A673 (cell line): ENCODE data around the gene DRD1. TPM values are rescaled to one million over a fixed set of nuclear protein-coding genes. Genes with fewer than 3 reads are reported as not detected.
"Not testable (repeated sequence)": the region's sequence is repeated elsewhere in the genome, so short reads cannot be mapped to it uniquely, and the experiment has no call there.

ENCODE experiments used
- BruUV-seq: library from RNA; stranded (reverse); fragments of 400-500 nt; replicated peaks from 2 replicates; lab custom pipeline; 2021; lab: Mats Ljungman, UMichigan
- CTCF ChIA-PET: fragments of 300-600 bp; sonication (Branson Sonifier 250); formaldehyde crosslinking; loops from one replicate; lab custom pipeline; 2022; ENCODE audit warnings: antibody characterized with exemption; lab: Charles Lee
- POLR2A ChIA-PET: fragments of 300-600 bp; sonication (Branson Sonifier 250); formaldehyde crosslinking; loops from one replicate; lab custom pipeline; 2022; ENCODE audit warnings: antibody characterized with exemption; ENCODE audit not compliant: low non-redundant PET; lab: Charles Lee
- DNase-seq: peaks from one replicate; pipeline ENCODE4 v3.0.0-alpha.2; 2015; ENCODE audit warnings: low spot score
- H3K27ac ChIP-seq: fragments of 200-600 bp; sonication (generic); 2 replicates; pipeline ENCODE4 v1.5.1; 2016; ENCODE audit warnings: mixed run types, low read depth, mild to moderate bottlenecking, mixed read lengths, antibody characterized with exemption, low read length; ENCODE audit not compliant: poor library complexity, severe bottlenecking
- H3K27me3 ChIP-seq: fragments of 200-600 bp; sonication (generic); replicated peaks from 2 replicates; pipeline ENCODE4 v1.6.1; 2017; ENCODE audit warnings: mixed run types, low read depth, mild to moderate bottlenecking, mixed read lengths, antibody characterized with exemption, low read length; ENCODE audit not compliant: insufficient read depth, poor library complexity
- H3K36me3 ChIP-seq: fragments of 200-600 bp; sonication (generic); 2 replicates; pipeline ENCODE4 v1.6.1; 2016; ENCODE audit warnings: mixed run types, mild to moderate bottlenecking, mixed read lengths, antibody characterized with exemption, low read length; ENCODE audit not compliant: insufficient read depth, poor library complexity, severe bottlenecking
- H3K4me1 ChIP-seq: fragments of 200-600 bp; sonication (generic); 2 replicates; pipeline ENCODE4 v1.6.1; 2017; ENCODE audit warnings: mixed run types, mild to moderate bottlenecking, mixed read lengths, antibody characterized with exemption, low read length; ENCODE audit not compliant: insufficient read depth, poor library complexity, severe bottlenecking
- H3K4me3 ChIP-seq: fragments of 200-600 bp; sonication (generic); 2 replicates; pipeline ENCODE4 v1.5.1; 2016; ENCODE audit warnings: low read depth, mixed run types, mild to moderate bottlenecking, mixed read lengths, low read length; ENCODE audit not compliant: poor library complexity, severe bottlenecking
- H3K9me3 ChIP-seq: fragments of 200-600 bp; sonication (generic); 2 replicates; pipeline ENCODE4 v1.6.1; 2016; ENCODE audit warnings: mixed run types, low read depth, mild to moderate bottlenecking, mixed read lengths, antibody characterized with exemption, low read length; ENCODE audit not compliant: poor library complexity, severe bottlenecking
- EZH2 ChIP-seq: fragments of 200-600 bp; sonication (generic); IDR thresholded peaks from 2 replicates; pipeline ENCODE4 v1.6.1; 2017; ENCODE audit warnings: borderline replicate concordance, low read depth, mild to moderate bottlenecking, mixed read lengths, antibody characterized with exemption, low read length; ENCODE audit not compliant: poor library complexity, severe bottlenecking
- intact Hi-C: fragments of 100-400 bp; cut with micrococcal nuclease; formaldehyde crosslinking; loops from one replicate; pipeline ENCODE4 v1.10.0; 2022; ENCODE audit not compliant: unreplicated experiment
- total RNA-seq: library from RNA; stranded (reverse); gene quantifications from 2 replicates; pipeline ENCODE4 v1.2.3, GENCODE V29; 2021
- TF ChIP-seq, protein P1 (sequence below): fragments of 300-800, 200-600 bp; sonication (generic); conservative IDR thresholded peaks from 2 replicates; pipeline ENCODE4 v1.5.1; 2017; ENCODE audit warnings: low read depth, mild to moderate bottlenecking, antibody characterized with exemption, low read length, moderate library complexity, mixed read lengths

Gene DRD1
- total RNA-seq, 1 experiment from 2014 or later = 0.77 TPM

DNA sequence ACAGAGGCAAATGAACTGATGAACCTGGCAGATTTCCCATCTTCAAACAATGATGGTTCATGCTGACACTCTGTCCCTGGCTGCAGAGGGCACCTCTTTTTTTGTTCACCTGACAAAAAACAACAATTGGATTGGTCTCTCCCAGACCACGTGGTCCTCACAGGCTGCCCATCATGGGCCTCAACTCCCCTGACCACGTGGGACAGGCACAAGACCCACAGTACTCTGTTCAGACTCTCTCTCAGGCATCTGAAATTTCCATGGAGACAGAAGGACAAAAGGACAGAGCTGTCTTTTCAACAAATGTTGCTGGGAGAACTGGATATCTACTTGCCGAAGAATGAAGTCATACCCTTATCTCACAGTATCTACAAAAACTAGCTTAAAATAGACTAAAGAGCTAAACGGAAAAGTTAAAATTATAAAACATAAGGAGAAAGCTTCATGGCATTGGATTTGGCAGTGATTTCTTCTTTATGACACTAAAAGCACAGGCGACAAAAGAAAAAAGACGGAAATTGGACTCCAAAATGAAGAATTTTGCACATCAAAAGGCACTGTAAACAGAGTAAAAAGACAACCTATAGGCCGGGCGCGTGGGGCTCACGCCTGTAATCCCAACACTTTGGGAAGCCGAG is 12.2 kb upstream of the DRD1 start:
- TF ChIP-seq, protein P1, sequence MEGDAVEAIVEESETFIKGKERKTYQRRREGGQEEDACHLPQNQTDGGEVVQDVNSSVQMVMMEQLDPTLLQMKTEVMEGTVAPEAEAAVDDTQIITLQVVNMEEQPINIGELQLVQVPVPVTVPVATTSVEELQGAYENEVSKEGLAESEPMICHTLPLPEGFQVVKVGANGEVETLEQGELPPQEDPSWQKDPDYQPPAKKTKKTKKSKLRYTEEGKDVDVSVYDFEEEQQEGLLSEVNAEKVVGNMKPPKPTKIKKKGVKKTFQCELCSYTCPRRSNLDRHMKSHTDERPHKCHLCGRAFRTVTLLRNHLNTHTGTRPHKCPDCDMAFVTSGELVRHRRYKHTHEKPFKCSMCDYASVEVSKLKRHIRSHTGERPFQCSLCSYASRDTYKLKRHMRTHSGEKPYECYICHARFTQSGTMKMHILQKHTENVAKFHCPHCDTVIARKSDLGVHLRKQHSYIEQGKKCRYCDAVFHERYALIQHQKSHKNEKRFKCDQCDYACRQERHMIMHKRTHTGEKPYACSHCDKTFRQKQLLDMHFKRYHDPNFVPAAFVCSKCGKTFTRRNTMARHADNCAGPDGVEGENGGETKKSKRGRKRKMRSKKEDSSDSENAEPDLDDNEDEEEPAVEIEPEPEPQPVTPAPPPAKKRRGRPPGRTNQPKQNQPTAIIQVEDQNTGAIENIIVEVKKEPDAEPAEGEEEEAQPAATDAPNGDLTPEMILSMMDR = no peak
- no peak for TF ChIP-seq EZH2
- Histone ChIP-seq H3K27ac (no peak overlapping the region), H3K27me3 (peaks cover 40% of the 10 kb centered on the region), H3K4me3 (no peak overlapping the region), H3K36me3 (no peaks in the 10 kb centered on the region), H3K4me1 (no peaks in the 10 kb centered on the region), H3K9me3 (no peaks in the 10 kb centered on the region)
- no peak for DNase-seq
- ChIA-PET CTCF (no interaction called here), POLR2A (no interaction called here)
- BruUV-seq = no TSS peak
- intact Hi-C loops = no loop called here

DNA sequence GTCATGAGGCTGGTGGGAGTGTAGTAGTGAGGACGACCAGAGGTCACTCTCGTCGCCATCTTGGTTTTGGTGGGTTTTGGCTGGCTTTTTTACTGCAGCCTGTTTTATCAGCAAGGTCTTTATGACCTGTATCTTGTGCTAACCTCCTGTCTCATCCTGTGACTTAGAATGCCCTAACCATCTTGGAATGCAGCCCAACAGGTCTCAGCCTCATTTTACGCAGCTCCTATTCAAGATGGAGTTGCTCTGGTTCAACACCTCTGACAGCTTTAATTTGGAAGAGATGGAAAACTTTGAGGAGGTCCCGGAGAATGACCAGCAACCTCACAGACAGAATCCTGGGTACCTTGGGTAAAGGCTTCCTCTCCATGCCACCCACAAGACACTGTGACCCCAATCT is 10.4 kb upstream of the DRD1 start:
- DNase-seq, POLR2A ChIA-PET, H3K27ac ChIP-seq, CTCF ChIA-PET, intact Hi-C loops, H3K4me3 ChIP-seq, H3K36me3 ChIP-seq, H3K4me1 ChIP-seq, H3K9me3 ChIP-seq, BruUV-seq: not testable (repeated sequence)
- peaks cover 58% of the 10 kb centered on the region for H3K27me3 ChIP-seq

DNA sequence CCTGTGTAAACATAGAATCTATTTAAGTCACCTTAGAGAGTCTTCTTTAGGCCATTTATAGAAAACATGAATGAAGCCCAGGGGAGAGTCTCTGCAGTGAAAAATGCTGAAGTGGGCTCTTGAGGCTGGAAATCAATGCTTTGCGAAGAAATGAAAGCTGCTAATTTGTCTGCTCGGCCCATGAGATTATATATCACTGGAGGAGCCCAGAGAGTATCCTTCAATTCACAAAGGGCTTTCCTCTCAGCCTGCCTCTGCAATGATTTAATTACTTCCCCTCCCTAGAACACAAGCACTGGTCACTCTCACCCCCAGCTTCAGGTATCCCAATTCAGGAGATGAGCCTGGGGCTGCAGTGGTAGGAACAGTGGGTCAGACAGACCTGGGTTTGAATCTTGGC is 8.2 kb upstream of the DRD1 start:
- POLR2A ChIA-PET = no interaction called here
- intact Hi-C loops = no loop called here
- no TSS peak for BruUV-seq

More for the DNA sequence above, 8.2 kb upstream of the DRD1 start:
- TF ChIP-seq, protein P1 = no peak
- no peak for TF ChIP-seq EZH2
- Histone ChIP-seq H3K4me3 (no peak overlapping the region), H3K27ac (no peak overlapping the region), H3K27me3 (peaks cover 76% of the 10 kb centered on the region), H3K4me1 (no peaks in the 10 kb centered on the region), H3K9me3 (no peaks in the 10 kb centered on the region), H3K36me3 (no peaks in the 10 kb centered on the region)
- CTCF ChIA-PET = no interaction called here
- DNase-seq = no peak
